HepG2 (cell line): ENCODE results near the gene CAT. TPM values are rescaled to one million over a fixed set of nuclear protein-coding genes. Genes with fewer than 3 reads are reported as not detected.

Source experiments
- ATF2 ChIP-seq: sonication (generic); formaldehyde crosslinking; IDR thresholded peaks from 2 replicates; pipeline ENCODE4 v1.4.0; 2020; ENCODE audit warnings: missing genetic modification reagents
- KDM1A ChIP-seq: IDR thresholded peaks from 2 replicates; pipeline ENCODE4 v1.6.1; 2016; ENCODE audit warnings: missing compliant biosample characterization
- MEIS2 ChIP-seq: sonication (generic); formaldehyde crosslinking; IDR thresholded peaks from 2 replicates; pipeline ENCODE4 v1.9.0; 2021; ENCODE audit warnings: mild to moderate bottlenecking, missing genetic modification reagents
- NFATC3 ChIP-seq: sonication (generic); formaldehyde crosslinking; IDR thresholded peaks from 2 replicates; pipeline ENCODE4 v1.5.1; 2020; ENCODE audit warnings: mild to moderate bottlenecking, missing genetic modification reagents
- NFIB ChIP-seq: sonication (generic); formaldehyde crosslinking; IDR thresholded peaks from 2 replicates; pipeline ENCODE4 v1.9.0; 2021; ENCODE audit warnings: missing genetic modification reagents, mild to moderate bottlenecking, borderline replicate concordance
- SNAI1 ChIP-seq: sonication (generic); formaldehyde crosslinking; IDR thresholded peaks from 2 replicates; pipeline ENCODE4 v1.5.0; 2020; ENCODE audit warnings: mild to moderate bottlenecking, missing genetic modification reagents, borderline replicate concordance
- TFAP4 ChIP-seq: sonication (generic); IDR thresholded peaks from 2 replicates; pipeline ENCODE4 v1.6.1; 2016; ENCODE audit warnings: low read depth, borderline replicate concordance
- TFE3 ChIP-seq: IDR thresholded peaks from 2 replicates; pipeline ENCODE4 v1.6.1; 2016
- THAP11 ChIP-seq: IDR thresholded peaks from 2 replicates; pipeline ENCODE4 v1.6.1; 2016; ENCODE audit warnings: missing biosample characterization, missing genetic modification reagents
- ZBTB39 ChIP-seq: sonication (generic); formaldehyde crosslinking; IDR thresholded peaks from 2 replicates; pipeline ENCODE4 v1.5.0; 2020; ENCODE audit warnings: missing genetic modification reagents
- ZNF143 ChIP-seq: sonication (generic); formaldehyde crosslinking; IDR thresholded peaks from 2 replicates; pipeline ENCODE4 v1.4.0; 2020; ENCODE audit warnings: missing genetic modification reagents
- ZNF572 ChIP-seq: sonication (generic); formaldehyde crosslinking; IDR thresholded peaks from 2 replicates; pipeline ENCODE4 v1.5.1; 2020; ENCODE audit warnings: mild to moderate bottlenecking, missing genetic modification reagents
- ZNF788 ChIP-seq: sonication (generic); formaldehyde crosslinking; IDR thresholded peaks from 2 replicates; pipeline ENCODE4 v1.5.0; 2020; ENCODE audit warnings: mild to moderate bottlenecking, missing genetic modification reagents, borderline replicate concordance
- polyA plus RNA-seq, 8 experiments: library from polyadenylated mRNA; depleted of rRNA in 3 of 8; stranded (reverse) in 7 of 8; unstranded in 1 of 8; fragments of >200 nt; fragmentation: Illumina TruSeq in 4 of 8; extraction: Trizol in 4 of 8; gene quantifications; 2 replicates each; pipeline versions ENCODE4 v1.2.1 to v1.2.3, GENCODE V29; 2011 to 2016; ENCODE audit warnings: low read depth in 4 of 8, missing spikeins in 1 of 8, mixed read lengths in 1 of 8; ENCODE audit not compliant: insufficient read depth in 1 of 8
- total RNA-seq, 5 experiments: library from RNA; depleted of rRNA; stranded (reverse); fragments of >200 nt; fragmentation: Illumina TruSeq; extraction: Trizol; gene quantifications; 2 replicates each; pipeline ENCODE4 v1.2.3, GENCODE V29; 2016; ENCODE audit warnings: low read depth in 1 of 5
- TF ChIP-seq, protein P1 (sequence below): sonication (generic); formaldehyde crosslinking; IDR thresholded peaks from 2 replicates; pipeline ENCODE4 v1.4.0; 2020; ENCODE audit warnings: missing genetic modification reagents
- TF ChIP-seq, protein P2 (sequence below): sonication (generic); formaldehyde crosslinking; IDR thresholded peaks from 2 replicates; pipeline ENCODE4 v1.8.1; 2023; ENCODE audit warnings: mild to moderate bottlenecking, missing genetic modification reagents, borderline replicate concordance
- TF ChIP-seq, protein P3 (sequence below): sonication (generic); formaldehyde crosslinking; IDR thresholded peaks from 2 replicates; pipeline ENCODE4 v1.8.0; 2022; ENCODE audit warnings: missing genetic modification reagents, mild to moderate bottlenecking, inconsistent platforms, borderline replicate concordance
- TF ChIP-seq, protein P4 (sequence below): sonication (generic); formaldehyde crosslinking; conservative IDR thresholded peaks from 2 replicates; pipeline ENCODE4 v1.8.1; 2023; ENCODE audit warnings: missing genetic modification reagents

CAT gene
- total and polyA plus RNA-seq, 2 of the 13 experiments (the other 11 are each of a cell fraction or from before 2014, with no cell fraction given): 107 to 136 TPM

DNA sequence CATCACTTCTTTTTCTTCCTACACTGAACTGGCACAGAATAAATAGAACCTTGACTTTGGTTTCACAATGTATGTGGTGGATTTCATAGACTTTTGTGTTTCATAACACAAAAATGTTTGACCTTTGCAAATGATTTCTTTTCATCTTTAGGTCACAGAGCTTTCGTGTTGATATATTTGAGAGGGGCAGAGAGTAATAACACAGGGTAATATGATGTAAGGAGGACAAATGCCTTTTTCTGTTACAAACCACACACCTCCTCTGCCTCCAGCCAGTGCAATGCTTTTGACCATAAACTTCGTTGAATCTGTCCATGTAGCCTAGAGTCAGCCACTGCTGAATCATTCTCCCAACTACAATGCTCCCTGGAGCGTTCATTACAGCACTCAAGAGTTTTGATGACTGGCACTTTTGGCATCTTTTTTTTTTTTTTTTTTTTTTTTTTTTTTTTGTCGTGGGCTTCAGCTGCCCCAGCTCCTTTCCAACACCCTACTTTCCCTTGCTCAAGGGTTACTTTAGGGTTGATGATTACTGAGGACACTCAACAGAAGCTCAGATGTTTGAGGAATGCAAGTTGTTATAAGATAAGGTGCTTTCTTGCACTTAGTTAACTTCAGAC, 11.4 kb upstream of the CAT start (continued):
- no peak for TF ChIP-seq ZNF572
- TF ChIP-seq NFIB: no peak
- peak; percentile 51; the same call in 1 of the 2 replicates for TF ChIP-seq TFAP4
- TF ChIP-seq, protein P1, sequence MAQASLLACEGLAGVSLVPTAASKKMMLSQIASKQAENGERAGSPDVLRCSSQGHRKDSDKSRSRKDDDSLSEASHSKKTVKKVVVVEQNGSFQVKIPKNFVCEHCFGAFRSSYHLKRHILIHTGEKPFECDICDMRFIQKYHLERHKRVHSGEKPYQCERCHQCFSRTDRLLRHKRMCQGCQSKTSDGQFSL (CRISPR knock-in tag): no peak
- TF ChIP-seq SNAI1 (CRISPR knock-in tag): no peak
- TF ChIP-seq ZBTB39 (CRISPR knock-in tag): 0 out of 2 replicates have a peak, but pooled peaks have one; percentile 16
- no peak for TF ChIP-seq KDM1A (CRISPR knock-in tag)
- no peak for TF ChIP-seq ZNF788 (CRISPR knock-in tag)
- peak; percentile 66 for TF ChIP-seq TFE3 (CRISPR knock-in tag)
- peak; percentile 67 for TF ChIP-seq THAP11 (CRISPR knock-in tag)
- TF ChIP-seq, protein P2, sequence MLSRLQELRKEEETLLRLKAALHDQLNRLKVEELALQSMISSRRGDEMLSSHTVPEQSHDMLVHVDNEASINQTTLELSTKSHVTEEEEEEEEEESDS (CRISPR knock-in tag): no peak
- no peak for TF ChIP-seq MEIS2
- peak; percentile 65; the same call in 1 of the 2 replicates for TF ChIP-seq ATF2 (CRISPR knock-in tag)
- no peak for TF ChIP-seq ZNF143 (CRISPR knock-in tag)
- no peak for TF ChIP-seq NFATC3 (CRISPR knock-in tag)
- TF ChIP-seq, protein P3, sequence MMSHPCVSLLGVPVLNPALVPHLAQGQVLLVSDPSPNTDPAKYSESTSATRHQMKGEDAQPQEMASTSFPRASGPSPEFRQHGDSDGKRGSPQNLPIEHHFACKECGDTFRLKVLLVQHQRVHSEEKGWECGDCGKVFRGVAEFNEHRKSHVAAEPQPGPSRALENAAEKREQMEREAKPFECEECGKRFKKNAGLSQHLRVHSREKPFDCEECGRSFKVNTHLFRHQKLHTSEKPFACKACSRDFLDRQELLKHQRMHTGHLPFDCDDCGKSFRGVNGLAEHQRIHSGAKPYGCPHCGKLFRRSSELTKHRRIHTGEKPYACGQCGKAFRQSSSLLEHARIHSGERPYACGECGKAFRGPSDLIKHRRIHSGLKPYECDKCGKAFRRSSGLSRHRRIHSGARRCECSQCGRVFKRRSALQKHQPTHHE (CRISPR knock-in tag): no peak
- TF ChIP-seq, protein P4, sequence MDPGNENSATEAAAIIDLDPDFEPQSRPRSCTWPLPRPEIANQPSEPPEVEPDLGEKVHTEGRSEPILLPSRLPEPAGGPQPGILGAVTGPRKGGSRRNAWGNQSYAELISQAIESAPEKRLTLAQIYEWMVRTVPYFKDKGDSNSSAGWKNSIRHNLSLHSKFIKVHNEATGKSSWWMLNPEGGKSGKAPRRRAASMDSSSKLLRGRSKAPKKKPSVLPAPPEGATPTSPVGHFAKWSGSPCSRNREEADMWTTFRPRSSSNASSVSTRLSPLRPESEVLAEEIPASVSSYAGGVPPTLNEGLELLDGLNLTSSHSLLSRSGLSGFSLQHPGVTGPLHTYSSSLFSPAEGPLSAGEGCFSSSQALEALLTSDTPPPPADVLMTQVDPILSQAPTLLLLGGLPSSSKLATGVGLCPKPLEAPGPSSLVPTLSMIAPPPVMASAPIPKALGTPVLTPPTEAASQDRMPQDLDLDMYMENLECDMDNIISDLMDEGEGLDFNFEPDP (CRISPR knock-in tag): no peak
